Measurements from ENCODE around the gene PACRG. TPM values are rescaled to one million over a fixed set of nuclear protein-coding genes. Genes with fewer than 3 reads are reported as not detected.
"Not testable (repeated sequence)": the region's sequence is repeated elsewhere in the genome, so short reads cannot be mapped to it uniquely, and the experiment has no call there.

PACRG gene
- total and polyA plus RNA-seq, 5 donors from 2014 or later, result 0.44 to 1.2 (median 0.87) TPM; not detected in 2

DNA sequence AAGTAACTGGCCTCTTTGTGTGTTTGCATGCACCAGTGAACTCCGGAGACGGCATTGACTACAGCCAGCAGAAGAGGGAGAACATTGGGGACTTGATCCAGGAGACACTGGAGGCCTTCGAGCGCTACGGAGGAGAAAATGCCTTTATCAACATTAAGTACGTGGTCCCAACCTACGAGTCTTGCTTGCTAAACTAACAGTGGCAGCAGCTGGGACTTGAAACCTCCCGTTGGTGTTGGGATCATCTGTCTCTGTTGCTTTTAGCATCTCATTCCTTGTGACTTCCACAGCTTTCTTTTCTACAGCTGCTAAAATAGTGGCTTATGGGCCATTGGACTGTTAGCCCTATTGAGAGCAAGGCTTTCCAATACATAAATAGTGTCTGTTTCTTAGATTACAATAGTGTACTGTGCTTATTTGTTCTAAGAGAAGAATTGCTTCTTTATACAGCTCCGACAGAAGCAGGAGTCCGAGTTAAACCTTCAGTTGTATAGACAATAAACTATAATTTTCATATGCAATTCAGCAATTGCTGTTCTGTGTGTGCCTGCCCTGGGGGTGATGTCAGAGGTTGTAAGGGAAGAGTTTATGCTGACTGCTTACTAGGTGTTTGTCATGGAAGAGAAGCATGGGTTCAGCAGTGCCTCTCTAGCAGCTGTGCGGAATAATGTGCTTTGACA, 587.2 kb downstream of the PACRG start:
- Mint-ChIP-seq H3K36me3 (no peaks in the 10 kb centered on the region), H3K4me3 (no peak overlapping the region), H3K9me3 (no peaks in the 10 kb centered on the region), H3K27me3 (peaks cover 9% of the 10 kb centered on the region), H3K4me1 (no peaks in the 10 kb centered on the region), H3K27ac (peak overlapping the region in 1 of 3 donors; percentile 54)
- Histone ChIP-seq H3K9me3 (ENCODE audit: control insufficient read depth in 2 of 2, low read length in 2 of 2) (no peaks in the 10 kb centered on the region), H3K27ac (ENCODE audit: insufficient read depth, low read length, poor library complexity, severe bottlenecking) (no peak overlapping the region), H3K4me1 (ENCODE audit: control insufficient read depth, insufficient read depth, low read length, poor library complexity, severe bottlenecking) (no peaks in the 10 kb centered on the region), H3K4me3 (ENCODE audit: low read depth, low read length) (no peak overlapping the region), H3K27me3 (ENCODE audit: control insufficient read depth, insufficient read depth, low read length) (no peaks in the 10 kb centered on the region), H3K36me3 (ENCODE audit: control insufficient read depth, insufficient read depth, low read length) (no peaks in the 10 kb centered on the region)
- DNase-seq, result no peak
- ATAC-seq (ENCODE audit: low read depth in 2 of 2), result no peak

- H3K36me3 Mint-ChIP-seq; H3K9me3 ChIP-seq (ENCODE audit: control insufficient read depth in 2 of 2, low read length in 2 of 2); H3K4me1 ChIP-seq (ENCODE audit: control insufficient read depth, insufficient read depth, low read length, poor library complexity, severe bottlenecking); DNase-seq; H3K27ac ChIP-seq (ENCODE audit: insufficient read depth, low read length, poor library complexity, severe bottlenecking); H3K4me3 Mint-ChIP-seq; H3K27me3 Mint-ChIP-seq; H3K27ac Mint-ChIP-seq; ATAC-seq (ENCODE audit: low read depth in 2 of 2); H3K36me3 ChIP-seq (ENCODE audit: control insufficient read depth, insufficient read depth, low read length); H3K4me3 ChIP-seq (ENCODE audit: low read depth, low read length); H3K9me3 Mint-ChIP-seq; H3K4me1 Mint-ChIP-seq; H3K27me3 ChIP-seq (ENCODE audit: control insufficient read depth, insufficient read depth, low read length): not testable (repeated sequence)
Observed at GRCh38 chr6:163316866-163317495, 589.2 kb downstream of the PACRG start.

DNA sequence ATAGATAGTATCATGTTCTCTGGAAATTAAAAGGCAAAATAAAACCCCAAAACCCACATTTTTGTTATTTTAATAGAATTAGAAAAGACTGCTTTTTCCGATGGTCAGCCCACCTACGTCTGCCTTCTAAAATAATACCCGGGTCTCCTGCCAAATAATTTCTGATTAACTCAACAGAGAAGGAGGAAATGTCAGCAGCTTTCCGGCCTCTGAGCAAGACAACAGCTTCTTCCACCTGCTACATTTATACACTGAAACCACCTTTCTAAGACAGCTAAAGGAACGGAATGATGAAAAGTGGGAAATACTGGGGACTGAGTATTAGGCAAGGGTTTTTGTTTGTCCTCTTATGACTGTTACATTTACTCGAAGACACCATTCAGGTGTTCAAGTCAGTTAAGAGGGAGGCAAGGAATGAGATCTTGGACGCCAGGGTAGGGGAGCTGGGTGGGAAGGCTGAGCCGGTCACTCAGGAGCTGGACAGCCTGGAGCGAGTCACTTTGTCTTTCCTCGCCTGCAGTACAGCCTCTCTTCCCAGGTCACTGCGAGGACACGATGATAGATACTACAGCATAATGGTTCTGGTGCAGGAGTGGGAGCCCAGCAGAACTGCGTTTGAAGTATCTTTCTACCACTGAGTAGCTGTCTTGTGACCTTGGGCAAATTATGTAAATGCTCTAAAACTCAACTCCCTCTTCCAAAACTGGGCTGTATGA, 590.5 kb downstream of the PACRG start:
- no peaks in the 10 kb centered on the region for H3K36me3 ChIP-seq (ENCODE audit: control insufficient read depth, insufficient read depth, low read length)
- DNase-seq (no peak), ATAC-seq (ENCODE audit: low read depth in 2 of 2) (no peak)
- H3K4me1 ChIP-seq (ENCODE audit: control insufficient read depth, insufficient read depth, low read length, poor library complexity, severe bottlenecking), result no peaks in the 10 kb centered on the region
- no peak overlapping the region for H3K27ac ChIP-seq (ENCODE audit: insufficient read depth, low read length, poor library complexity, severe bottlenecking)
- H3K36me3 Mint-ChIP-seq, result no peaks in the 10 kb centered on the region
- H3K27ac Mint-ChIP-seq, result no peak overlapping the region
- H3K27me3 Mint-ChIP-seq, result peaks cover 9% of the 10 kb centered on the region
- no peak overlapping the region for H3K4me3 ChIP-seq (ENCODE audit: low read depth, low read length)
- no peak overlapping the region for H3K4me3 Mint-ChIP-seq
- H3K4me1 Mint-ChIP-seq, result no peaks in the 10 kb centered on the region
- no peaks in the 10 kb centered on the region for H3K9me3 ChIP-seq (ENCODE audit: control insufficient read depth in 2 of 2, low read length in 2 of 2)
- no peaks in the 10 kb centered on the region for H3K27me3 ChIP-seq (ENCODE audit: control insufficient read depth, insufficient read depth, low read length)
- H3K9me3 Mint-ChIP-seq, result peaks cover 0 to 2% (median 0%) of the 10 kb centered on the region in 7 donors

GRCh38 chr6:163319609-163320366, 592.0 kb downstream of the PACRG start:
- H3K9me3 ChIP-seq (ENCODE audit: control insufficient read depth in 2 of 2, low read length in 2 of 2), result no peaks in the 10 kb centered on the region
- Mint-ChIP-seq H3K27me3 (peaks cover 4% of the 10 kb centered on the region), H3K4me3 (no peak overlapping the region), H3K36me3 (no peaks in the 10 kb centered on the region), H3K4me1 (peaks cover 0 to 2% (median 0%) of the 10 kb centered on the region in 4 donors), H3K27ac (no peak overlapping the region), H3K9me3 (peaks cover 0 to 2% (median 0%) of the 10 kb centered on the region in 7 donors)
- H3K4me1 ChIP-seq (ENCODE audit: control insufficient read depth, insufficient read depth, low read length, poor library complexity, severe bottlenecking), result no peaks in the 10 kb centered on the region
- no peaks in the 10 kb centered on the region for H3K36me3 ChIP-seq (ENCODE audit: control insufficient read depth, insufficient read depth, low read length)
- ATAC-seq (ENCODE audit: low read depth in 2 of 2), result no peak
- H3K27ac ChIP-seq (ENCODE audit: insufficient read depth, low read length, poor library complexity, severe bottlenecking), result no peak overlapping the region
- no peaks in the 10 kb centered on the region for H3K27me3 ChIP-seq (ENCODE audit: control insufficient read depth, insufficient read depth, low read length)
- no peak for DNase-seq
- no peak overlapping the region for H3K4me3 ChIP-seq (ENCODE audit: low read depth, low read length)

DNA sequence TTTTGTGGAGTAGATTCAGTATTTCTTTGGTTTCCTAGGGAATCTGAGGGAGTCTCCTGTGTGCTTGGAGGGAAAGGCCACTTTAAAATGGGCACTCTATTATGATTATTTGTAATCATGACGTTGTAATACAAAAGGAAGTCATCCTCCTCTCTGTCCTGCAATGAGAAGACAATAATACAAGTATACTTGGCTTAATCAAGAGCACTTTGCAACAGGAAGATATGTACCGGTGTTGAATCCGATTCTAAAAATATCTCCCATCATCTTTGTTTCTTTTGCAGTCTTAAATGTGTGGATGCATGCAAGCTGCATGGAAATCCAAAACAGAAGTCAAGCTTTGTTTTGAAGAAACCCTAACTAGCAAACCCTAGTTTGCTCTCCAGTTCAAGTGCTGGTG, 592.6 kb downstream of the PACRG start:
- DNase-seq (no peak), ATAC-seq (ENCODE audit: low read depth in 2 of 2) (no peak)
- Histone ChIP-seq H3K36me3 (ENCODE audit: control insufficient read depth, insufficient read depth, low read length) (no peaks in the 10 kb centered on the region), H3K4me3 (ENCODE audit: low read depth, low read length) (no peak overlapping the region), H3K4me1 (ENCODE audit: control insufficient read depth, insufficient read depth, low read length, poor library complexity, severe bottlenecking) (no peaks in the 10 kb centered on the region), H3K27me3 (ENCODE audit: control insufficient read depth, insufficient read depth, low read length) (no peaks in the 10 kb centered on the region), H3K9me3 (ENCODE audit: control insufficient read depth in 2 of 2, low read length in 2 of 2) (no peaks in the 10 kb centered on the region), H3K27ac (ENCODE audit: insufficient read depth, low read length, poor library complexity, severe bottlenecking) (no peak overlapping the region)
- H3K4me3 Mint-ChIP-seq, result no peak overlapping the region
- no peaks in the 10 kb centered on the region for H3K27me3 Mint-ChIP-seq
- no peak overlapping the region for H3K27ac Mint-ChIP-seq
- H3K36me3 Mint-ChIP-seq, result no peaks in the 10 kb centered on the region
- peaks cover 0 to 2% (median 0%) of the 10 kb centered on the region in 4 donors for H3K4me1 Mint-ChIP-seq
- H3K9me3 Mint-ChIP-seq, result peaks cover 0 to 2% (median 0%) of the 10 kb centered on the region in 7 donors

DNA sequence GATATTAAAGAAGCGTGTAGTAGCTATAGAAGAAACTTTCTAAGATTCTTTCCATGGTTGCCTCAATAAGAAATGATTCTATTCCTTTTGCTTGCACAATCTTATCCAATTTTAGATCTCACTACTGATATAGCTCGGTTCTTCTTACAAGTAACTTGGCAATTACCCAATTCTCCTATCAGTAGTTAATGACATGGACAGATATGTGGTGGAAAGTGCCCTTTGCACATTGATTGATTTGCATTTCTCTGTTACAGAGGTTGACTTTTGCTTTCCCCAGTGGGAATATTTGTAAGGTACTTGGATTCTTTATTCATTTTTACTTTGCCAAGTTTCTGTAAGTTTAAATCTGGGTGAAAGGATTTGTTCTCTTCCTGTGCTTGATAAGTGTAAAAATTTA, 593.0 kb downstream of the PACRG start:
- peaks cover 0 to 2% (median 0%) of the 10 kb centered on the region in 4 donors for H3K4me1 Mint-ChIP-seq

DNA sequence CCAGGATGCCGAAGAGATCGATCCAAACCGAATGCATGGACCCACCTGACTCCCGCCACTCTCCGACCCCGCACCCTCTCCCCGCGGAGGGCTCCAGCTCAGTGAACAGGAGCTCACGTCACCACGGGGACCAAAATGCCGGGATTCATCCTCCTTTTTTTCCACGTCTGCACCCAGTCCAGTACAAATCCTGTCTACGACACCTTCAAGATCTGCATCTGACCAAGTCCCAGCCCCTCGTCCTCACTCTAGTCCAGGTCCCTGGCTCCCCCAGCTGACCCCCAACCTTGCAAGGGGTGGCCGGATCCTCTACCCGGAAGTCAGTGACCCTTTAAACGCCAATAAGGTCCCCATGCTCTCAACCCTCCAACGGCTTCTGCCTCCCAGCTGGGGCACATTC, 593.9 kb downstream of the PACRG start:
- Histone ChIP-seq H3K27ac (ENCODE audit: insufficient read depth, low read length, poor library complexity, severe bottlenecking) (no peak overlapping the region), H3K4me1 (ENCODE audit: control insufficient read depth, insufficient read depth, low read length, poor library complexity, severe bottlenecking) (no peaks in the 10 kb centered on the region), H3K27me3 (ENCODE audit: control insufficient read depth, insufficient read depth, low read length) (no peaks in the 10 kb centered on the region), H3K4me3 (ENCODE audit: low read depth, low read length) (no peak overlapping the region), H3K9me3 (ENCODE audit: control insufficient read depth in 2 of 2, low read length in 2 of 2) (no peaks in the 10 kb centered on the region), H3K36me3 (ENCODE audit: control insufficient read depth, insufficient read depth, low read length) (no peaks in the 10 kb centered on the region)
- DNase-seq, result no peak
- H3K27me3 Mint-ChIP-seq, result no peaks in the 10 kb centered on the region
- H3K4me1 Mint-ChIP-seq, result peaks cover 0 to 2% (median 0%) of the 10 kb centered on the region in 4 donors
- no peak overlapping the region for H3K4me3 Mint-ChIP-seq
- H3K9me3 Mint-ChIP-seq, result peaks cover 0 to 2% (median 0%) of the 10 kb centered on the region in 7 donors
- ATAC-seq (ENCODE audit: low read depth in 2 of 2), result no peak
- H3K27ac Mint-ChIP-seq, result no peak overlapping the region
- no peaks in the 10 kb centered on the region for H3K36me3 Mint-ChIP-seq

More for the DNA sequence above, 593.0 kb downstream of the PACRG start:
- H3K9me3 ChIP-seq (ENCODE audit: control insufficient read depth in 2 of 2, low read length in 2 of 2), result no peaks in the 10 kb centered on the region
- H3K9me3 Mint-ChIP-seq, result peaks cover 0 to 2% (median 0%) of the 10 kb centered on the region in 7 donors
- no peak overlapping the region for H3K27ac Mint-ChIP-seq
- DNase-seq (no peak), ATAC-seq (ENCODE audit: low read depth in 2 of 2) (no peak)
- H3K27me3 Mint-ChIP-seq, result no peaks in the 10 kb centered on the region
- no peaks in the 10 kb centered on the region for H3K27me3 ChIP-seq (ENCODE audit: control insufficient read depth, insufficient read depth, low read length)
- no peaks in the 10 kb centered on the region for H3K4me1 ChIP-seq (ENCODE audit: control insufficient read depth, insufficient read depth, low read length, poor library complexity, severe bottlenecking)
- no peak overlapping the region for H3K4me3 Mint-ChIP-seq
- H3K27ac ChIP-seq (ENCODE audit: insufficient read depth, low read length, poor library complexity, severe bottlenecking), result no peak overlapping the region
- no peaks in the 10 kb centered on the region for H3K36me3 ChIP-seq (ENCODE audit: control insufficient read depth, insufficient read depth, low read length)
- H3K4me3 ChIP-seq (ENCODE audit: low read depth, low read length), result no peak overlapping the region
- H3K36me3 Mint-ChIP-seq, result no peaks in the 10 kb centered on the region
